ENCODE measurements around the gene DBH. TPM values are rescaled to one million over a fixed set of nuclear protein-coding genes. Genes with fewer than 3 reads are reported as not detected.

DBH gene
- total and polyA plus RNA-seq, 2 donors (not counting 3 experiments of a cell fraction or from before 2014, with no cell fraction given) = not detected

DNA sequence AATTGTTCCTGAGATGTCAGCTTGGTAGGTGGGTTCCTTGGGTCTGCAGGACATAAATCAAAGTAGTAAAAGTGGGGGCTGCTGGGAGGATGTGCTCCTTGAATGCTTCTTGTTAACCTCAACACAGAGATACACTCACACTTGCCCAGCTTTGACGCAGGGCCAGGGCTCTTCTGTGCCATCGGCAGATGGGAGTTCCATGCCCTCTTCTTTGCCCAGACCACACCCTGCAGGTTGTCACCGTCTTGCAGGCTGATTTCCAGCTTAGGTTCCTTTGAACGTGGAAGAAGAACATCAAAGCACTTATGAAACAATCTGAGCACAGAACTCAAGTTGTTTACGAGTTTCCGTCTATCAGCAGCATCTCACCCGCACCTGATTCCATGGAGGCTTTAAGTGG is 11.0 kb downstream of the DBH start:
- H3K27me3 ChIP-seq (ENCODE audit: control insufficient read depth in 2 of 2, insufficient read depth in 2 of 2, low read length in 2 of 2) = no peaks in the 10 kb centered on the region
- dilution Hi-C loops (cut with MboI; ENCODE audit: extremely low pct_ligation_motif_present, low sequenced_read_pairs) (no loop called here), intact Hi-C loops (cut with micrococcal nuclease) (no loop called here)
- no peak overlapping the region for H3K9ac ChIP-seq (replicated peaks; ENCODE audit: extremely low read depth, insufficient read depth, low read length)
- H3K4me3 ChIP-seq (replicated peaks in 1 of 3; ENCODE audit: insufficient read depth in 1 of 3, low read depth in 1 of 3, low read length in 3 of 3) = no peak overlapping the region
- H4K20me1 ChIP-seq (replicated peaks; ENCODE audit: control insufficient read depth, extremely low read depth, insufficient read depth, low read length) = no peaks in the 10 kb centered on the region
- no peaks in the 10 kb centered on the region for H3K9me1 ChIP-seq (replicated peaks; ENCODE audit: control insufficient read depth, extremely low read depth, insufficient read depth, low read length)
- DNase-seq (ENCODE audit: low read depth, low spot score) (no peak), FAIRE-seq (no peak)
- H3K27ac ChIP-seq (ENCODE audit: insufficient read depth, low read depth, low read length) = no peak overlapping the region
- no peaks in the 10 kb centered on the region for H3K9me3 ChIP-seq (replicated peaks; ENCODE audit: control insufficient read depth, insufficient read depth, low read length)
- no peak overlapping the region for H2AFZ ChIP-seq (ENCODE audit: low read depth, low read length)
- no peaks in the 10 kb centered on the region for H3K79me2 ChIP-seq (ENCODE audit: control insufficient read depth, insufficient read depth, low read length)
- no peak overlapping the region for H3K4me2 ChIP-seq (ENCODE audit: insufficient read depth, low read length)
- ChIA-PET CTCF (no interaction called here), POLR2A (no interaction called here)
- no peaks in the 10 kb centered on the region for H3K36me3 ChIP-seq (ENCODE audit: control insufficient read depth in 2 of 2, extremely low read depth in 1 of 2, insufficient read depth in 2 of 2, low read length in 2 of 2)
- BruUV-seq (replicated peaks) = no TSS peak
- no peaks in the 10 kb centered on the region for H3K4me1 ChIP-seq (ENCODE audit: control insufficient read depth, extremely low read depth, insufficient read depth, low read length)
- no peak for TF ChIP-seq EZH2 (IDR thresholded peaks at IDR 0.05; ENCODE audit: borderline replicate concordance, low read depth, low read length, severe bottlenecking)
- TF ChIP-seq, protein P1, sequence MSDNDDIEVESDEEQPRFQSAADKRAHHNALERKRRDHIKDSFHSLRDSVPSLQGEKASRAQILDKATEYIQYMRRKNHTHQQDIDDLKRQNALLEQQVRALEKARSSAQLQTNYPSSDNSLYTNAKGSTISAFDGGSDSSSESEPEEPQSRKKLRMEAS (IDR thresholded peaks at IDR 0.05; ENCODE audit: insufficient read depth, insufficient read length) = no peak
- no peak for TF ChIP-seq JUN (IDR thresholded peaks at IDR 0.05; ENCODE audit: borderline replicate concordance, insufficient read depth, insufficient read length, low read depth)
- TF ChIP-seq, protein P2, sequence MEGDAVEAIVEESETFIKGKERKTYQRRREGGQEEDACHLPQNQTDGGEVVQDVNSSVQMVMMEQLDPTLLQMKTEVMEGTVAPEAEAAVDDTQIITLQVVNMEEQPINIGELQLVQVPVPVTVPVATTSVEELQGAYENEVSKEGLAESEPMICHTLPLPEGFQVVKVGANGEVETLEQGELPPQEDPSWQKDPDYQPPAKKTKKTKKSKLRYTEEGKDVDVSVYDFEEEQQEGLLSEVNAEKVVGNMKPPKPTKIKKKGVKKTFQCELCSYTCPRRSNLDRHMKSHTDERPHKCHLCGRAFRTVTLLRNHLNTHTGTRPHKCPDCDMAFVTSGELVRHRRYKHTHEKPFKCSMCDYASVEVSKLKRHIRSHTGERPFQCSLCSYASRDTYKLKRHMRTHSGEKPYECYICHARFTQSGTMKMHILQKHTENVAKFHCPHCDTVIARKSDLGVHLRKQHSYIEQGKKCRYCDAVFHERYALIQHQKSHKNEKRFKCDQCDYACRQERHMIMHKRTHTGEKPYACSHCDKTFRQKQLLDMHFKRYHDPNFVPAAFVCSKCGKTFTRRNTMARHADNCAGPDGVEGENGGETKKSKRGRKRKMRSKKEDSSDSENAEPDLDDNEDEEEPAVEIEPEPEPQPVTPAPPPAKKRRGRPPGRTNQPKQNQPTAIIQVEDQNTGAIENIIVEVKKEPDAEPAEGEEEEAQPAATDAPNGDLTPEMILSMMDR (IDR thresholded peaks at IDR 0.05; ENCODE audit: extremely low read depth in 1 of 2, insufficient read depth in 1 of 2, low read depth in 1 of 2, low read length in 2 of 2) = no peak
- TF ChIP-seq GATA2 (IDR thresholded peaks at IDR 0.05; ENCODE audit: insufficient read depth, insufficient read length, low read depth, low read length) = no peak
- no peak for TF ChIP-seq MYC (IDR thresholded peaks at IDR 0.05; ENCODE audit: low read depth, low read length)
- TF ChIP-seq FOS (IDR thresholded peaks at IDR 0.05; ENCODE audit: borderline replicate concordance, insufficient read depth, low read length) = no peak
- TF ChIP-seq POLR2AphosphoS5 (IDR thresholded peaks at IDR 0.05; ENCODE audit: insufficient read depth, low read depth, low read length) = no peak
- no peak for TF ChIP-seq POLR2A (IDR thresholded peaks at IDR 0.05; ENCODE audit: low read depth, low read length)

All from endothelial cell of umbilical vein (primary cell).